Neural cell (in vitro differentiated cells): ENCODE measurements around the gene CAMK1.

Source experiments
- CTCF ChIP-seq: fragments of 450-650 bp; IDR thresholded peaks from 2 replicates; pipeline ENCODE4 v1.5.1; 2014; ENCODE audit warnings: antibody characterized with exemption, mild to moderate bottlenecking, moderate library complexity; ENCODE audit not compliant: poor library complexity, severe bottlenecking
- EP300 ChIP-seq: fragments of 450-650 bp; conservative IDR thresholded peaks from 2 replicates; pipeline ENCODE4 v1.6.1; 2014; ENCODE audit warnings: antibody characterized with exemption, mild to moderate bottlenecking, moderate library complexity; ENCODE audit not compliant: poor library complexity, severe bottlenecking
- EZH2 ChIP-seq: fragments of 200-600, 300-800 bp; shearing (Covaris generic), sonication (generic); IDR thresholded peaks from 2 replicates; pipeline ENCODE4 v1.6.1; 2014; ENCODE audit warnings: antibody characterized with exemption, low read length, borderline replicate concordance, mild to moderate bottlenecking; ENCODE audit not compliant: insufficient read depth, poor library complexity, severe bottlenecking
- MXI1 ChIP-seq: fragments of 450-650 bp; conservative IDR thresholded peaks from 2 replicates; pipeline ENCODE4 v1.6.1; 2014; ENCODE audit warnings: antibody characterized with exemption, mild to moderate bottlenecking; ENCODE audit not compliant: poor library complexity, severe bottlenecking
- POLR2AphosphoS5 ChIP-seq: IDR thresholded peaks from 2 replicates; pipeline ENCODE4 v1.6.1; 2012
- RAD21 ChIP-seq: fragments of 450-650 bp; conservative IDR thresholded peaks from 2 replicates; pipeline ENCODE4 v1.6.1; 2014; ENCODE audit warnings: antibody characterized with exemption, mild to moderate bottlenecking, moderate library complexity

GRCh38 chr3:9748031-9748430, 21.7 kb downstream of the CAMK1 start:
- TF ChIP-seq CTCF (no peak), EZH2 (no peak), RAD21 (no peak), MXI1 (no peak), EP300 (no peak), POLR2AphosphoS5 (no peak)
